ENCODE results near the gene THBD. TPM values are rescaled to one million over a fixed set of nuclear protein-coding genes. Genes with fewer than 3 reads are reported as not detected.

Gene THBD
- total and polyA plus RNA-seq, 2 donors, result 1.6 to 16.8 TPM

DNA sequence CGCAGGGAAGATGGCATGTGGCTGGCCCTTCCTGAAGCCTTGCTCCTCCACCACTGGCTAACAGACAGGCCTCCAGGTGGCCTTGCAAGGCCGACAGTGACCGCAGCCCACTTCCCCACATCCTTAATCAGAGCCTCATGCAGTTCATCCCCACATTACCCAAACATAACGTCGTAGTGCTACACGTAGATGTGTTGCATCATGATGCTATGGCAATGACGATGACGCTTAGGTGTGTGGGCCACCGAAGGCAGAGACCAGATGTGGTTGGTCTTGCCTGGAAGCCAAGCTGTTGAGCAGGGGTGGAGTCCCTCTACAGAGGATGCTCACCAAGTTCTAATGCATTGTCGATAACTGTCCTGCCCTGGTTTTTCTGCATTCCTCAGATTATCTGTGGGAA, 31.0 kb upstream of the THBD start:
- Histone ChIP-seq H3K27me3 (ENCODE audit: control insufficient read depth in 2 of 2, insufficient read depth in 1 of 2, low read length in 1 of 2) (no peaks in the 10 kb centered on the region), H3K4me3 (ENCODE audit: low read length in 2 of 2) (no peak overlapping the region), H3K27ac (ENCODE audit: low read depth in 1 of 2, low read length in 1 of 2) (no peak overlapping the region), H3K9me3 (ENCODE audit: control insufficient read depth in 2 of 2, insufficient read depth in 1 of 2, low read length in 1 of 2) (peaks cover 0 to 1% of the 10 kb centered on the region in 2 donors), H3K4me1 (ENCODE audit: control insufficient read depth in 2 of 2, insufficient read depth in 2 of 2, low read length in 2 of 2) (peaks cover 0 to 42% of the 10 kb centered on the region in 2 donors), H3K36me3 (ENCODE audit: control insufficient read depth in 2 of 2, insufficient read depth in 2 of 2, low read length in 1 of 2) (peaks cover 0 to 4% of the 10 kb centered on the region in 2 donors)
- DNase-seq (ENCODE audit: low read depth in 6 of 9, low spot score in 9 of 9), result no peak
- 97% methylated on average over 10 of the region's 10 CpGs for WGBS

DNA sequence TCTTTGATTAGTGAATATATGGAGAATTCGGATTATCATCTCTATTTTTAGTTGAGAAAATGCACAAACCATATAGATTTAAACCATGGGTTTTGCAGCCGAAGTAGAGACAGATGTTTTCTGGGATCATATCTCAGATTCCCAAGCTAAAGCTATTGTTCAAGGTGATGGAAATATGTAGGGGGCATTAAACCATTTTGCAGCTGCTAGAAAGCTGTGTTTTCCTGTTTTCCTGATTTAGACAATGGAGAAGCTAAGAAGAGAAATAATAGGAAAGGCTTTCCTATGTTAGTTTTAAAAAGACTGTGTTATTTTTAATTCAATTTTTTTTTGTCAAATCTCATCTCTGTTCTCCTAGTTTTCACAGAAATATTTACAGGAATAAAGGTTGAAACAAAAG, 30.5 kb upstream of the THBD start:
- WGBS, result 93% methylated on average over 2 of the region's 2 CpGs
- H3K36me3 ChIP-seq (ENCODE audit: control insufficient read depth in 2 of 2, insufficient read depth in 2 of 2, low read length in 1 of 2), result peaks cover 0 to 4% of the 10 kb centered on the region in 2 donors
- H3K4me1 ChIP-seq (ENCODE audit: control insufficient read depth in 2 of 2, insufficient read depth in 2 of 2, low read length in 2 of 2), result peaks cover 0 to 36% of the 10 kb centered on the region in 2 donors
- H3K27me3 ChIP-seq (ENCODE audit: control insufficient read depth in 2 of 2, insufficient read depth in 1 of 2, low read length in 1 of 2), result no peaks in the 10 kb centered on the region
- no peak overlapping the region for H3K4me3 ChIP-seq (ENCODE audit: low read length in 2 of 2)
- H3K9me3 ChIP-seq (ENCODE audit: control insufficient read depth in 2 of 2, insufficient read depth in 1 of 2, low read length in 1 of 2), result peaks cover 0 to 1% of the 10 kb centered on the region in 2 donors
- H3K27ac ChIP-seq (ENCODE audit: low read depth in 1 of 2, low read length in 1 of 2), result no peak overlapping the region
- no peak for DNase-seq (ENCODE audit: low read depth in 6 of 9, low spot score in 9 of 9)

DNA sequence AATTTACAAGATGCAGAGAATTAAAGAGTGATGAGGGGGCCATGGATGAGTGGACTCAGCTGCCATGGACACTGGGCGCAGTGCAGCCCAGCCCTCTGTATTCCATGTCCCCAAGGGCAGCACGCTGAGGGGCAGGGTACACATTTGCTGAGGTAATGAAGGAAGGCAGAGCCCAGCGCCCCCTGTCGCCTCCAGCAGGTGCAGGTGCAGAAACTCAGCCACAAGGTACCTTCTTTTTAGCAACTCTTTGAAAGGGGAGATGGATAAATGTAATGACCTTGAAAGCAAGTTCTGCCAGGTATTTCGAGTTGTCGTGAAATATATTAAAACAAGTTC, 29.5 kb upstream of the THBD start:
- DNase-seq (ENCODE audit: low read depth in 6 of 9, low spot score in 9 of 9), result no peak
- Histone ChIP-seq H3K27me3 (ENCODE audit: control insufficient read depth in 2 of 2, insufficient read depth in 1 of 2, low read length in 1 of 2) (no peaks in the 10 kb centered on the region), H3K36me3 (ENCODE audit: control insufficient read depth in 2 of 2, insufficient read depth in 2 of 2, low read length in 1 of 2) (peaks cover 0 to 4% of the 10 kb centered on the region in 2 donors), H3K4me3 (ENCODE audit: low read length in 2 of 2) (no peak overlapping the region), H3K4me1 (ENCODE audit: control insufficient read depth in 2 of 2, insufficient read depth in 2 of 2, low read length in 2 of 2) (peaks cover 0 to 28% of the 10 kb centered on the region in 2 donors), H3K9me3 (ENCODE audit: control insufficient read depth in 2 of 2, insufficient read depth in 1 of 2, low read length in 1 of 2) (peaks cover 0 to 1% of the 10 kb centered on the region in 2 donors), H3K27ac (ENCODE audit: low read depth in 1 of 2, low read length in 1 of 2) (no peak overlapping the region)
- WGBS, result 96% methylated on average over 6 of the region's 6 CpGs

- no peak for DNase-seq (ENCODE audit: low read depth in 6 of 9, low spot score in 9 of 9)
- 95% methylated on average over 5 of the region's 5 CpGs for WGBS
- H3K27ac ChIP-seq (ENCODE audit: low read depth in 1 of 2, low read length in 1 of 2), result no peak overlapping the region
Observed at GRCh38 chr20:23078351-23079015, 29.0 kb upstream of the THBD start.

GRCh38 chr20:23077277-23077676, 27.8 kb upstream of the THBD start:
- no peak overlapping the region for H3K4me3 ChIP-seq (ENCODE audit: low read length in 2 of 2)
- no peaks in the 10 kb centered on the region for H3K27me3 ChIP-seq (ENCODE audit: control insufficient read depth in 2 of 2, insufficient read depth in 1 of 2, low read length in 1 of 2)
- H3K36me3 ChIP-seq (ENCODE audit: control insufficient read depth in 2 of 2, insufficient read depth in 2 of 2, low read length in 1 of 2), result peaks cover 0 to 4% of the 10 kb centered on the region in 2 donors
- DNase-seq (ENCODE audit: low read depth in 6 of 9, low spot score in 9 of 9), result no peak
- WGBS, result 97% methylated on average over 4 of the region's 4 CpGs
- no peak overlapping the region for H3K27ac ChIP-seq (ENCODE audit: low read depth in 1 of 2, low read length in 1 of 2)
- H3K4me1 ChIP-seq (ENCODE audit: control insufficient read depth in 2 of 2, insufficient read depth in 2 of 2, low read length in 2 of 2), result peaks cover 0 to 11% of the 10 kb centered on the region in 2 donors
- H3K9me3 ChIP-seq (ENCODE audit: control insufficient read depth in 2 of 2, insufficient read depth in 1 of 2, low read length in 1 of 2), result peaks cover 0 to 1% of the 10 kb centered on the region in 2 donors

More at GRCh38 chr20:23078351-23079015, 29.0 kb upstream of the THBD start:
- Histone ChIP-seq H3K27me3 (ENCODE audit: control insufficient read depth in 2 of 2, insufficient read depth in 1 of 2, low read length in 1 of 2) (no peaks in the 10 kb centered on the region), H3K4me3 (ENCODE audit: low read length in 2 of 2) (no peak overlapping the region), H3K9me3 (ENCODE audit: control insufficient read depth in 2 of 2, insufficient read depth in 1 of 2, low read length in 1 of 2) (peaks cover 0 to 1% of the 10 kb centered on the region in 2 donors), H3K36me3 (ENCODE audit: control insufficient read depth in 2 of 2, insufficient read depth in 2 of 2, low read length in 1 of 2) (peaks cover 0 to 4% of the 10 kb centered on the region in 2 donors), H3K4me1 (ENCODE audit: control insufficient read depth in 2 of 2, insufficient read depth in 2 of 2, low read length in 2 of 2) (peaks cover 0 to 23% of the 10 kb centered on the region in 2 donors)

DNA sequence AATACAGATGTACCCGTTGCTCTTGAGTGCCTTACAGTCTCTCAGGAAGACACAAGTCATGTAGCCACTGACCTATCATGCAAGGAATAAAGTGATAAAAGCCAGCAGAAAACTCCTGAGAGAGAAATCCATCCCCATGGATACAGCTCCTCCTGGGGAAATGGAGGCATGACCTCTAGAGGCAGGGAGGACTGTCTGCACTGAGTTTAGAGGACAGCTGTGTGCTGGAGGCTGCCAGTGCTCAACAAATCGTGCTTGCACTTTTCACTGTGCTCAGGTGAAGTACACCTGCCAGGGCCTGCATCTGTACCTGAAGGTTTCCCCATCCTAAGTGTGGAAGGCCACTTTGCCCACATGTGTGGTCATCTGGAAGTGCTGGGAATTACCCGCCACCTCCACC, 24.6 kb upstream of the THBD start:
- WGBS, result 96% methylated on average over 3 of the region's 3 CpGs
- Histone ChIP-seq H3K27me3 (ENCODE audit: control insufficient read depth in 2 of 2, insufficient read depth in 1 of 2, low read length in 1 of 2) (no peaks in the 10 kb centered on the region), H3K36me3 (ENCODE audit: control insufficient read depth in 2 of 2, insufficient read depth in 2 of 2, low read length in 1 of 2) (no peaks in the 10 kb centered on the region), H3K9me3 (ENCODE audit: control insufficient read depth in 2 of 2, insufficient read depth in 1 of 2, low read length in 1 of 2) (no peaks in the 10 kb centered on the region), H3K4me3 (ENCODE audit: low read length in 2 of 2) (no peak overlapping the region), H3K4me1 (ENCODE audit: control insufficient read depth in 2 of 2, insufficient read depth in 2 of 2, low read length in 2 of 2) (no peaks in the 10 kb centered on the region), H3K27ac (ENCODE audit: low read depth in 1 of 2, low read length in 1 of 2) (no peak overlapping the region)
- no peak for DNase-seq (ENCODE audit: low read depth in 6 of 9, low spot score in 9 of 9)

DNA sequence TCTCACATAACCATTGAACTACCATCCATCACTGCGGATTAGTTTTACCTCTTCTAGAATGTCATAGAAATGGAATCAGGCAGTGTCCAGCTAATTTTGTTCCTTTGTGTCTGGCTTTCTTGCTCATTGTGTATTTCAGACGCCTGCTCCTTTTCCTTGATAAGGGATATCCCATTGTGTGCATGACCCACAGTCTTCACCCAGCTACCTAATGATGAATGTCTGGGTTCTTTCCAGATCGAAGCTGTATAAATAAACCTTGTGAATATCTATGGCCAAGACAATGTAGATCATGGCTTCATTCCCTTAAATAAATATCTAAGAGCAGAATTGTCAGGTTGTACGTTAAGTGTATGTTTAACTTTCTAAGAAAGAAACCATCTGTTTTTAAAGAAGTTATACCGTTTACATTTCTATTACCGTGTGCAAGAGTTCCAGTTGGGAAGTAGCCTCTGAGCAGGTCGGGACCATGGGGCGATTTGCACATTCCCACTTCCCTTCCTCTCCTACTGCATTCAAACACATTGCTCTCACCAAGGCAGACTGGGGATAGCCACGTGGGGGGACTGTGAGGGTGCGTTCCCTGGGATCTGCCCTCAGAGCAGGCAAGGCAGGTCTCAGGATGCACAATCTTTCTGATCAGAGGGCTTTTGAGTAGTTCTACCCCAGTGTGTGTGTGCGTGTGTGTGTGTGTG, 23.6 kb upstream of the THBD start:
- H3K4me1 ChIP-seq (ENCODE audit: control insufficient read depth in 2 of 2, insufficient read depth in 2 of 2, low read length in 2 of 2), result no peaks in the 10 kb centered on the region
- DNase-seq (ENCODE audit: low read depth in 6 of 9, low spot score in 9 of 9), result no peak
- 93% methylated on average over 11 of the region's 11 CpGs for WGBS
- no peaks in the 10 kb centered on the region for H3K9me3 ChIP-seq (ENCODE audit: control insufficient read depth in 2 of 2, insufficient read depth in 1 of 2, low read length in 1 of 2)
- H3K27ac ChIP-seq (ENCODE audit: low read depth in 1 of 2, low read length in 1 of 2), result no peak overlapping the region
- H3K4me3 ChIP-seq (ENCODE audit: low read length in 2 of 2), result no peak overlapping the region
- no peaks in the 10 kb centered on the region for H3K27me3 ChIP-seq (ENCODE audit: control insufficient read depth in 2 of 2, insufficient read depth in 1 of 2, low read length in 1 of 2)
- H3K36me3 ChIP-seq (ENCODE audit: control insufficient read depth in 2 of 2, insufficient read depth in 2 of 2, low read length in 1 of 2), result no peaks in the 10 kb centered on the region

- DNase-seq (ENCODE audit: low read depth in 6 of 9, low spot score in 9 of 9), result no peak
- H3K4me3 ChIP-seq (ENCODE audit: low read length in 2 of 2), result no peak overlapping the region
- 97% methylated on average over 4 of the region's 4 CpGs for WGBS
- H3K9me3 ChIP-seq (ENCODE audit: control insufficient read depth in 2 of 2, insufficient read depth in 1 of 2, low read length in 1 of 2), result no peaks in the 10 kb centered on the region
- no peaks in the 10 kb centered on the region for H3K4me1 ChIP-seq (ENCODE audit: control insufficient read depth in 2 of 2, insufficient read depth in 2 of 2, low read length in 2 of 2)
- no peak overlapping the region for H3K27ac ChIP-seq (ENCODE audit: low read depth in 1 of 2, low read length in 1 of 2)
- no peaks in the 10 kb centered on the region for H3K27me3 ChIP-seq (ENCODE audit: control insufficient read depth in 2 of 2, insufficient read depth in 1 of 2, low read length in 1 of 2)
- H3K36me3 ChIP-seq (ENCODE audit: control insufficient read depth in 2 of 2, insufficient read depth in 2 of 2, low read length in 1 of 2), result no peaks in the 10 kb centered on the region
Observed at GRCh38 chr20:23071996-23072395, 22.5 kb upstream of the THBD start.

- no peaks in the 10 kb centered on the region for H3K27me3 ChIP-seq (ENCODE audit: control insufficient read depth in 2 of 2, insufficient read depth in 1 of 2, low read length in 1 of 2)
- no peak overlapping the region for H3K4me3 ChIP-seq (ENCODE audit: low read length in 2 of 2)
- no peaks in the 10 kb centered on the region for H3K4me1 ChIP-seq (ENCODE audit: control insufficient read depth in 2 of 2, insufficient read depth in 2 of 2, low read length in 2 of 2)
- no peak overlapping the region for H3K27ac ChIP-seq (ENCODE audit: low read depth in 1 of 2, low read length in 1 of 2)
- WGBS, result 77% methylated on average over 3 of the region's 3 CpGs
- no peaks in the 10 kb centered on the region for H3K36me3 ChIP-seq (ENCODE audit: control insufficient read depth in 2 of 2, insufficient read depth in 2 of 2, low read length in 1 of 2)
- H3K9me3 ChIP-seq (ENCODE audit: control insufficient read depth in 2 of 2, insufficient read depth in 1 of 2, low read length in 1 of 2), result no peaks in the 10 kb centered on the region
- no peak for DNase-seq (ENCODE audit: low read depth in 6 of 9, low spot score in 9 of 9)
Observed at GRCh38 chr20:23071398-23071797, 21.9 kb upstream of the THBD start.

Measured in thymus (tissue), 11 donors.